HPDE6-E6E7 (cell line): Measurements from ENCODE around the gene TRDMT1.

Experiments
- DNase-seq: peaks from one replicate; pipeline ENCODE4 v3.0.0; 2011; ENCODE audit warnings: missing footprints; ENCODE audit errors: extremely low spot score

TRDMT1 gene

DNA sequence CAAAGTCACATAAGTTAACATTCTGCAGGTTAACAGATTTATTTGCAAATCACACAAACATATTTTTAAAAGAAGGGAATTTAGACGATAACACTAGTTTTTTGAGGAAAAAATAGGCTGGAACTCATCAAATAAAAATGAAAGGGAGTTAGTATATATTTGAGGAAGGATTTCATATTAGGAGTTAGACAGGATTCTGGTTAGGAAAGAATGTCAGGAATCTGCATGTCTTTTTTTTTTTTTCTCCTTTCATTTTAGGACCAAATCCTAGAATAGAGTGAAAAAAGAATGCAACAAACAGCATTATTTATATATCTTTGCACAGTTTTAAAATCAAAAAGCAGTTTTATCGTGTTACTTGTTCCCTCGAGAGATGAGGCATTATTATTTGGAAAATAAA lies 8.9 kb upstream of the TRDMT1 start:
- DNase-seq: no peak

- DNase-seq: no peak
Observed at GRCh38 chr10:17209881-17210280, 8.4 kb upstream of the TRDMT1 start.

DNA sequence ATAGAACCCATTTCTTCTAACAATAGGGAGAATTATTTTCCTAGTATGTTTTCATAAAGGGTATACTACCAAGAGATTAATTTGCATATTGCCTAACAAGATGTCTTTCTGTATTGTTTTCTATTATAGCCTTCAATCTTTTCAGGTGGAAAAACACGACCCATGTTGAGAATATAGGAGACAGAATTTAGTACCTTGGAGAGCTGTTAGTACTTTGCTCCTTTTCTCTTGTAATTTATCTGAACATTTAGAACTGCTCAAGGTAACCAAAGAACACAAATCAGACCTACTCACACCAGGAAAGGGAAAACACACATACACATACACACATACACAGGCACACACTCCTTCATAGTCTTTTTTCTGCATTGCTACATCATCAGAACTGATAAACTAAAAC lies 7.8 kb upstream of the TRDMT1 start:
- no peak for DNase-seq

DNA sequence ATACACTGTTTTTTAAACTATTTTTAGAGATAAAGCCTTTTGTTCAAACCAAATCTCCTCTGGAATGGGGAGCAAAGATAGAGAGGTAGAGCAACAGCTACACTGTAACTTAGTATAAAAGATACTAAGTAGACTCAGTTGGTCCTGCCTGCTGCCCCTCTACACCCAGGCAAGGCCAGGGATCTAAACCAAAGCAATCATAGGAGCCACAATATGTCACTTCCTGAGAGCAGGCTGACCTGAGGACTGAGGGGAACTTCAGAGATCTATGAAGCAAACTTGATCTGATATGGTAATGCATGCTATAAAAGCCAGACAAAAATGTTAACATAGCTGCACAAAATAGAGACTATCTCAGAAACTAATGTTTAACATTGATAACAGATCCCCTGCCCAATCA lies 7.0 kb upstream of the TRDMT1 start:
- no peak for DNase-seq

GRCh38 chr10:17206210-17206709 lies 4.8 kb upstream of the TRDMT1 start:
- DNase-seq: peak; percentile 3

DNA sequence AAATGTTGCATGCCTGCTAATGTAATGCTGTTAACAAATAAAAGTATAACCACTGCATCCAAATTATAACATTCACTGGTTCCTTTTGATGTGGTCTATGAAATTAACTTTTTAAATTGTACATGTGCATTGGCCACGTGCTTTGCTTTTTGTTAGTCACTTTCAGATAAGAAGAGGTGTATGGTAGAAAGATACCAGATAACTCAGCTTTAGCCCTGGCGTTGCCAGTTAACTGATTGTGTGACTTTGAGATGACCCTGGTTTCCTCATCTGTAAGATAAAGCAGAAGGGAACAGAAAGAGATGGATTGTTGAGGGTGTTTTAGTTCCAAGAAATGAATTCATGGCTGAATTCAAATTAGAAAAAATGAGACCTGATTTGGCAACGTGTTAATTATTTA lies 1.9 kb upstream of the TRDMT1 start:
- DNase-seq: no peak

DNA sequence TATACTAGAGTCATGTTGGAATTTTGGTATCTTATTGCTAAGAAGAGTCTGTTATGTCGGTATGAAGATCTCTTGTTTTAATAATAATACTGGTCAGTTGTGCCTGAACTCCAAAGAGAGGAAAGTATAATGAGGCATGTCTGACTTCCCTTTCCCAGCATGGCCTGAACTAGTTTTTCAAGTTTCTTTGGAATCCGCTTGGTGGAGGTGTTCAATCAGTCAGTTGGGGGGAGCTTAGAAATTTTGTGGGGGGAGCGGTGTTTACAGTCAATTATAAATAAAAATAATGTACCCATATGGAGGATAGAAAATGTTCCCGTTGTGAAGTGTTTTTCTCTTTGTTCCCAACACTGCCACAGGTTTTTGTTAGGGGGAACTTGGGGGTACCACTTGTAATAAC lies 1.5 kb upstream of the TRDMT1 start:
- no peak for DNase-seq

- DNase-seq: no peak
Observed at GRCh38 chr10:17202506-17202905, 1.0 kb upstream of the TRDMT1 start.

DNA sequence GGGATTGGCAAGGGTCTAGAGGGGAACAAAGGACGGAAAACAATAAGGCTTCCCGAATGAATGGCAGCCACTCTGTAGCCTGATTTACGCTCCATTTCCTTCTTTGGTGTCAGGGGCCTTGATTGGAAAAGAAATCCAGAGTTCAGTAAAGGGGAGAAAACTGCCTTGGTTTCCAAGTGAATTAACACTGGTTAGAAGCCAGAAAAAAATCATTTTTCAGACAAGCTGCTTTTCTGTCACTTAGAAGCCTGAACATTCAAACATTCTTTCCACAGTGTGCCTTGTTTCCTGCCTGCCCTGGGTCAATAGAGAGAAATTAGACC lies 283 bp upstream of the TRDMT1 start:
- no peak for DNase-seq

GRCh38 chr10:17200001-17200911 lies 1.2 kb downstream of the TRDMT1 start:
- DNase-seq: no peak

DNA sequence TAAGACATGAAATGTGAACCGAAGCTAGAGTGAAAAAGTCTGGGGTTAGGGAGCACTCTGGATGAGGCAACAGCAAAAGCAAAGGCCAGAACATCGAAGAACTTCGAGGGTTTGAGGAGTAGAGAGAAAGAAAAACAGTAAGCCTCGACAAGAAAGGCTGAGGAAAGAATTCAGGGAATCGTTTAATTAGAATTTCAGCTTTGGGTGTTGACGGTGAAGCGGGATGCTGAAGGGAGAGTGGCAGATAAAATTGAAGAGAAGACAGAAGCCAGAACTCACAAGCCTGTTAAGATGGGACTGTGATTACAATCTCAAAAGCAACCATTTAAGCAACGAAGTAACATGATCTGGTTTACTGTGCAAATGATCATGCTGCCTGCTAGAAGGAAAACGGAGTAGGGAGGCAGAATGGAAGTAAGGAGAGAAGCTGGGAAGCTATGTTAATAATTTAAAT lies 2.1 kb downstream of the TRDMT1 start:
- DNase-seq: no peak

DNA sequence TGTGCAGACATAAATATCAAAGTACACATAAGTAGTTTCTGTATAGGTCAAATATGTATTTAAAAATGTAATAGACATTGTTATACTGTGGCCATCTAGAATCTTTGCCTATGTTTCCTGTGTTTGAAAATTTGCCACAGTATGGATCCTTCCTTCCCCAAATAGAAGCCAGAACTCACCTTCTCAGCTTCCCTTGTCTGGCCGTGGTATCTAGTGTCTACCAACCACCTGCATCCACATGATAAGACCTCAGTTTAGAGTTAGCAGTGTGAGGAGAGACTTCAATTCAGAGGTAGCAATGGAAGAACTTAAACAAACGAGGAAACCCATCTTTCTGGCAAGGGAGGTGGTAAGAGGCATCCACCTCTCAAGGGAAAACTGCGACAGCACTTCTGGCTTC lies 4.9 kb downstream of the TRDMT1 start:
- DNase-seq: no peak

- no peak for DNase-seq
Observed at GRCh38 chr10:17196045-17196444, 5.4 kb downstream of the TRDMT1 start.

GRCh38 chr10:17195083-17195482 lies 6.4 kb downstream of the TRDMT1 start:
- DNase-seq: no peak

DNA sequence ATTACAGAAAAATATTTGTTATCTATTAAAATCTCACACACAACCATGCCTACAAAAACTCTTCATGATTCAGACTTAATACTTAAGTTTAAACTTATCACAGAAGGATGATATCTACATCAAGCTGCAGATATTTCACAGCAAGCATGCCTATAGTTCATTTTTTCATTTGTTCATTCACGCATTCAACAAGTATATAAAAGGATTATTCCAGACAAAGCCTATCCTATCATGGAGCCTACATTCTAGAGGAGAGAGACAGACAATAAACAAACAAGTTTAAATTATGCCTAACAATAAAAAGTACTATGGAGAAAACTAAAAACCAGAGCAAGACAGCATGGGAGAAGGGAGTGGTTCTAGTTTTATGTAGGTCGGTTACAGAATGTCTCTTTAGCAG lies 10.9 kb downstream of the TRDMT1 start:
- no peak for DNase-seq

- DNase-seq: no peak
Observed at GRCh38 chr10:17188644-17189172, 12.8 kb downstream of the TRDMT1 start.

- DNase-seq: no peak
Observed at GRCh38 chr10:17185873-17186272, 15.6 kb downstream of the TRDMT1 start.

DNA sequence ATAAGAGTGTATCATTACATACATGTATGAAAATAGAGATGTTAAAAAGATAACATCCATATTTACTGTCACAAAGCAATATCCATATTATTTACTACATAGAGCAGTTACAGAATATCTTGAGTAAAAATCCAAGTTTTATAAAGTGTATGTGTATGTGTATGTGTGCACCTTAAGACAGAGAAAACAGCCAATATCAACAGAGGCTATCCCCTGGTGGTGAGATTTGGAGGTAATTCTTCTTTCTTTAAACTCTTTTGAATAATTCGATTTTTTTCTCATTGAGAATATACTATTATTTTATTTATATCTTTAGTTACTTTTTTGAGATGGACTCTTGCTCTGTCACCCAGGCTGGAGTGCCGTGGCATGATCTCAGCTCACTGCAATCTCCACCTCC lies 18.4 kb downstream of the TRDMT1 start:
- DNase-seq: no peak

DNA sequence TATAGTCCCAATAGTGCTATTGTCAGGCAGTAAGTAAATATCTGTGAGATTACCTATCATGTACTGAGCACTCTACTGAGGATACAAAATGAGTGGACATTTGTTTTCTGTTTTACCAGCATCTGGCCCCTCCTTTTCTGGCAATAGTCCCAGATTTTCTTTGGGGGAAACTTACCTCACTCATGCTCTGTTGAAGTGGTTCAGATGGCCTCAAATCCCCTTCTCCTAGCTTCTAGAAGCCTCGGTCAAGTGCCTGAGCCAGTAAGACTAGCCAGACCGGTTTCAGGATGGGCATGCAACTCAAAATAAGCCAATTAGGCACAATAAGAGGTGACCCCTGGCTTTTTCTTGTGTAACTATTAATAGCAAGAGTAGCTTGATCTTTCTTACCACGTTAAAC lies 19.7 kb downstream of the TRDMT1 start:
- no peak for DNase-seq

GRCh38 chr10:17181110-17181509 lies 20.4 kb downstream of the TRDMT1 start:
- DNase-seq: no peak

GRCh38 chr10:17179002-17179401 lies 22.5 kb downstream of the TRDMT1 start:
- DNase-seq: no peak

GRCh38 chr10:17178006-17178405 lies 23.5 kb downstream of the TRDMT1 start:
- no peak for DNase-seq

DNA sequence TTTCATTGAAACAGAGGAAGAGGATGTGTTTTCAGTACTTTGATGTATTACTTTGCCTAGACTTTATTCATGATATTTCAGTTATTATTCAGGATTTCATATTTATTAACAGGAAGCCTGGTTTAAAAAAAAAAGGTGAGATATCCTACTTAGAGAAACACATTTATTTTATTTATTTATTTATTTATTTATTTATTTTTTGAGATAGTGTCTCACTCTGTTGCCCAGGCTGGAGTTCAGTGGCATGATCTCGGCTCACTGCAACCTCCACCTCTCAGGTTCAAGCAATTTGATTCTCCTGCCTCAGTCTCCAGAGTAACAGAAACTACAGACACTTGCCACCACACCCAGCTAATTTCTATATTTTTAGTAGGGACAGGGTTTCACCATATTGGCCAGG lies 24.5 kb downstream of the TRDMT1 start:
- DNase-seq: no peak
